ENCODE measurements around the gene CLEC10A.
"Not testable (repeated sequence)": the region's sequence is repeated elsewhere in the genome, so short reads cannot be mapped to it uniquely, and the experiment has no call there.

The CLEC10A gene

DNA sequence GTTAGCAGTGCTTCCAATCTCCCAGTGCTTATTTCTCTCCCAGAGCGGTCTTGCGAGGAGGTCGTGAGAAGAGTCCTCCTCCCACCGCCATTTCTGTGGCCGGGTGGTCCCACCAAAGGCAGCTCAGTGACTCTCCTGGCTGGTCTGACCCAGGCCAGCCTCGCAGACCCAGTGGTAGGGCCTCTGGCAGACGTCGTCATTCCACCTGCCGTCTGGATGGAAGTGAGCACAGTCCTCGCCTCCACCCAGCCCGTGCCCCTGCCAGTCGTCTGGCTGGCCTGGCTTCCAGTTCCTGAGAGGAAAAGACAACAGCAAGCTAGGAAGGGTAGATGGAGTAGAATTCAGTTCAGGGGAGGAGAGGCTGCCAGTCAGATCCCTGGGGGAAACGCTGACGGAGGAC, 5.1 kb downstream of the CLEC10A start:
- DNase-seq (ENCODE audit: low read depth in 2 of 2): no peak

DNA sequence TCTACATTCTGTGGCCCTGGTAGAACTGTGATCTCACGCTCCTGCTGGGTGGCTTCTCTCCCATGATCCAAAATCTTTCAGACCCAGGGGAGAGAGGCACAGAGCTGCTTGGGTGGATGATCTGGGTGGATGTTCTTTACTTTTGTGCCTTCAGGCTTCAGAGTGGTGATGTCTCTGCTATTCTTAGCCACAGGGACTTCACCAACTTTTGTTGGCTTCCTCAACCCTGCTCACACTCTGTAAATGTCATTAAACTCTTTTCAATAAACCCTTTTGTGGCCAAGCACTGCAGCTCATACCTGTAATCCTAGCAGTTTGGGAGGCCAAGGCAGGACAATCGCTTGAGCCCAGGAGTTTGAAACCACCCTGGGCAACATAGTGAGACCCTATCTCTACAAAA, 7.6 kb downstream of the CLEC10A start:
- DNase-seq (ENCODE audit: low read depth in 2 of 2): no peak

GRCh38 chr17:7070712-7071111, 9.3 kb downstream of the CLEC10A start:
- no peak for DNase-seq (ENCODE audit: low read depth in 2 of 2)

DNA sequence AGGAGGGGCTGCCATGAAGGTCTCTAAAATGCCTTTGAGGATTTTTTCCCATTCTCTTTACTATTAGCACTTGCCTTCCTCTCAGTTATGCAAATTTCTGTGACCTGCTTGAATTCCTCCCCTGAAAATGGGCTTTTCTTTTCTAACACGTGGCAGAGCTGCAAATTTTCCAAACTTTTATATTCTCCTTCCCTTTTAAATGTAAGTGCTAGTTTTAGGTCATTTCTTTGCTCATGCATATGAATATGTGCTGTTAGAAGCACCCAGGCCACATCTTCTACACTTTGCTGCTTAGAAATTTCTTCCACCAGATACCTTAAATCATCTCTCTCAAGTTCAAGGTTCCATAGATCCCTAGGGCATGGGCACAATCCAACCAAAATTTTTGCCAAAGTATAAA, 11.8 kb downstream of the CLEC10A start:
- DNase-seq (ENCODE audit: low read depth in 2 of 2): no peak

GRCh38 chr17:7067198-7067597, 12.9 kb downstream of the CLEC10A start:
- DNase-seq (ENCODE audit: low read depth in 2 of 2): no peak

- no peak for DNase-seq (ENCODE audit: low read depth in 2 of 2)
Measured at GRCh38 chr17:7064261-7064660, 15.8 kb downstream of the CLEC10A start.

DNA sequence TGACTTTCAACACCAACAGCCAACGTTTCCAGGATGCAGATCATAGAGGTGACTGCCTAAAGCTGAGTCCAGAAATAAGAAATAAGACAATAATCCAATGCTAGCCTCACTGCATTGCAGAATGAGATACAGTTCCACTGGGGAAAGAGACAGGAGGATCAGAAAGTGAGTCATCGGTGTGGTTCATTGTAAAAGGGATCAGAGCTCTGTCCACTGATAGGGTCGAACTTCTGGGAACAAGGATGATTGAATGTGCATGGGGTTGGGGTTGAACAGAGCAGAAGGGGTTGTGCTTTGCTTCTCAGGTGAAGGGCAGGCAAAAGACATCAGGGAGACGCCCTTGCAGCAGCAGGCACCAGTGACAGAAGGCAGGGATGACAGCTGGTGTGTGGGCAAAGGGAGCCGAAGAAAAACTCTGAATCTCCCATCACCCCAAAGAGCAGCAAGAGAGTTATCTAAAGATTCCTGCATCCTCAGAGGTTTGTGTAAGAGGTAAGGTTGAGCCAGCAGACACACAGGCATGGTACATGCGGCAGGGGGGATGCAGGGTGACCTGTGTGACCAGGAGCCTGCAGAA, 16.4 kb downstream of the CLEC10A start:
- no peak for DNase-seq (ENCODE audit: low read depth in 2 of 2)

- peak in 1 of 2 donors; percentile 21 for DNase-seq (ENCODE audit: low read depth in 2 of 2)
Measured at GRCh38 chr17:7060165-7060891, 19.7 kb downstream of the CLEC10A start.

GRCh38 chr17:7058831-7059447, 21.1 kb downstream of the CLEC10A start:
- DNase-seq (ENCODE audit: low read depth in 2 of 2): no peak

GRCh38 chr17:7056386-7056785, 23.7 kb downstream of the CLEC10A start:
- DNase-seq (ENCODE audit: low read depth in 2 of 2): no peak

- not testable (repeated sequence) for DNase-seq (ENCODE audit: low read depth in 2 of 2)
Measured at GRCh38 chr17:7050583-7050982, 29.5 kb downstream of the CLEC10A start.

GRCh38 chr17:7048968-7049367, 31.1 kb downstream of the CLEC10A start:
- DNase-seq (ENCODE audit: low read depth in 2 of 2): no peak

- DNase-seq (ENCODE audit: low read depth in 2 of 2): no peak
Measured at GRCh38 chr17:7047566-7047965, 32.5 kb downstream of the CLEC10A start.

DNA sequence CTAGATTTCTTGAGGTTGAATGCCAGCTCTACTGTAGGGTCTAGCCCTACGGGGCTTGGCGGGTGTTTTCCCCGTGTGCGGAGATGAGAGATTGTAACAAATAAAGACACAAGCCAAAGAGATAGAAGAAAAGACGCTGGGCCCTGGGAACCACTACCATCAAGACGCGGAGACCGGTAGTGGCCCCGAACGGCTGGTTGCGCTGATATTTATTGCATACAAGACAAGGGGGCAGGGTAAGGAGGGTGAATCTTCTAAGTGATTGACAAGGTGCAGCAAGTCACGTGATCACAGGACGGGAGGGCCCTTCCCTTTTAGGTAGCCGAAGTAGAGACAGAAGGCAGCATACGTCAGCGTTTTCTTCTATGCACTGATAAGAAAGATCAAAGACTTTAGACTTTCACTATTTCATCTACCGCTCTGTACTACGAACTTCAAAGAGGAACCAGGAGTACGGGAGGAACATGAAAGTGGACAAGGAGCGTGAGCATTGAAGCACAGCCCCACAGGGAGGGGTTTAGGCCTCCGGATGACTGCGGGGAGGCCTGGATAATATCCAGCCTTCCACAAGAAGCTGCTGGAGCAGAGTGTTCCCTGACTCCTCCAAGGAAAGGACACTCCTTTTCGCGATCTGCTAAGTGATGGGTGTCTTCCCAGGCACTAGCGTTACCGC, 33.2 kb downstream of the CLEC10A start:
- DNase-seq (ENCODE audit: low read depth in 2 of 2): not testable (repeated sequence)

DNA sequence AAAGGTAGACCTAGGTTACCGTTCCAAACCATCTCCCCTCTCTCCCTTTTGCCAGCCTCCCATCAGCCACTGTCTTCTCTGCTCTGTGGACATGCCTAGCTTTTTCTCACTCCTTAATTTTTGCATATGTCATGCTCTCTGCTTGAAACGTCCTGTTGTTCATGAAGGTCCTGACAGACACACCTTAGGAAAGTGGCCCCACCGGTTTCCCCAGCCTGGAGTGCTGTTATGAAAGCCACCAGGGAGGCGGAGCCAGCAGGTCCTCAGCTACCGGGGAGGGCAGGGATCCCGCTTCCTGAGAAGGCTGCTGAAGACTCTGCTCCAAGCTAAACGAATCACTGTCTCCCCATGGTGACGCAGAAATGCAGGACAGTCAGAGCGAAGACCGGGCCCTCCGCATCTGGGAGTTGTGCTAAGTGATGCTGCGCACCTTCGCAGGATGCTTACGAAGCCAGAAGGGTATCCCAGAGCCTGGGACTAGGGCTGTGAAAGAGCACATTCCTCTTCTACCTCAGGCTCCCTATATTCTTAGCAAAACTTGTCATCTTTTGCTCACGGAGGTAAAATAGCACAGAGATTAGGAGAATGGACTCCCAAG, 33.8 kb downstream of the CLEC10A start:
- no peak for DNase-seq (ENCODE audit: low read depth in 2 of 2)

- DNase-seq (ENCODE audit: low read depth in 2 of 2): no peak
Measured at GRCh38 chr17:7045492-7046126, 34.4 kb downstream of the CLEC10A start.

DNA sequence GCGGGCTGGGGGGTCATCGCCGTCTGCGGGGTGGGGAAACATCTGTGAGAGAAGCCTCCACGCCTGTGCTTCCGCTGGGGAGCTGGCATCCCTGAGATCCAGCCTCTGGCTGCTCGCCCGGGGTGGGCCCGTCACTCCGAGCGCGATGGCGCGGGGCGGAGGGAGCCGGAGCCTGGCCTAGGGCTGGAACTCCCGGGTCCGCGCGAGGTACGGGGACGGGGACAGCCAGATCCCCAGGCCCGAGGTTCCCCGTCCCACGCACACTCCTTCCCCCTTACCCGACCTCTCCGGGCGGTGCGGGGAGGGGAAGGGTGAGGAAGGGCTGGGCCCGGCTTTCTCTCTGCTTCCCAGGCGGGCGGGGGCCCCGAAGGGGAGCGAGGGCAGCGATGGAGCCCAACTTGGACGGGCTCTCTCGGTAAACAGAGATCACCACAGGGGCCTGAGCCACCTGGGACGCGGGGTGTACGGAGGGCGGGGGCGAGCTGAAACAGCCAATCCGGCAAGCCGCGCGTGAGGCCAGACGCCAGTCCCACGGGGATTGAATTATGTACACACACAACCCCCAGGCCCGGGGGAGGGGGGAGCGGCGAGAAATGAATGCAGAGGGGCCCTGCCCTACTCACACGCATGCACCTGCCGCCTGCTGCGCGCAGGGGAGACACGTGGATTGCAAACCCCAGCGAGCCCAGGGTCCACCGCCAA, 36.4 kb downstream of the CLEC10A start, which contains the start of gene SLC16A11:
Gene SLC16A11, minus strand, starts transcription at position 596 of the 702 bp plus-strand sequence. Its CDS starts 579 bp downstream, at position 17.
- no peak for DNase-seq (ENCODE audit: low read depth in 2 of 2)

DNA sequence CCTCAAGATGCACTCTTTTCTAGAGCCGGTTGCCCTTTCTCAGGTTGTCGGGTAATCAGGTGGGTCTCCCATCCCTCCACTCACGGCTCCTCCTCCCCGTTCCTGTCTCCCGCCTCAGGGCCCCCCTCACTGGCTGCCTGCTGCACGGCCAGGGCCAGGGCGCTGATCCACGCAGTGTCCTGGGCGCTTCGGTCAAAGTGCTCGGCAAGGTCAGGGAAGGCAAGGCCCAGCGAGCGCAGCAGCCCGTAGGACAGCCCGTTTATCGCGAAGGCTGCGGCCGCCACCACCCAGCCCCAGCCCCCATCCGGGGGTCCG, 36.9 kb downstream of the CLEC10A start:
- no peak for DNase-seq (ENCODE audit: low read depth in 2 of 2)

DNA sequence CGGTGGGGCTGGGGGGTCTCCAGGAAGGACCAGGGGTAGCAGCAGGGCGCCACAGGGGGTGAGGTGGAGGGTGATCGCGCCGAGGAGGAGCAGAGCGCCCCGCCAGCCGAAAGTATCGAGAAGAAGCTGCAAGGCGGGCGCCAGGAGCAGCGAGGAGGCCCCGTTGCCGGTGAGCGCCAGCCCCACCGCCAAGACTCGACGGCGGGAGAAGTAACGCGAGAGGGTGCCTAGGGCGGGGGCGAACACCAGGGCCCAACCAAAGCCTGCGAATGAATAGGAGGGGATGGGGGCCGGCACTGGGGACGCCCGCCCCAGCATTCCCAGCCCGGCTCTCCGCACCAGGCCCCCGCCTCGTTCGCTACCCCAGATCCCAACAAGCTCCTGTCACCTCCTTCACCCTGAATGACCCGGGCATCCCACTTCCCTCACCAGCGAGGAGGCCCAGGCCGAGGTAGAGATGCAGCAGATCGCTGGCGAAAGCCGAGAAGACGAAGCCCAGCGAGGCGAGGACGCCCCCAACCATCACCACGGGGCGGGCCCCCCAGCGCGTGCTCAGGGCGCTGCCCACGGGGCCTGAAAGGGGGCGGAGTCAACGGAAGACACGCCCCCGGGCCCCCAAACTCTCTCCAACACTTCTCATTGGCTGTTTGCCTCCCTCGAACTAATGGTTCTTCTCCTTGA, 37.4 kb downstream of the CLEC10A start:
- DNase-seq (ENCODE audit: low read depth in 2 of 2): no peak
